ENCODE data around the gene MAGI2. TPM values are rescaled to one million over a fixed set of nuclear protein-coding genes. Genes with fewer than 3 reads are reported as not detected.
"Not testable (repeated sequence)": the region's sequence is repeated elsewhere in the genome, so short reads cannot be mapped to it uniquely, and the experiment has no call there.

MAGI2 gene
- polyA plus RNA-seq, 5 donors = 5.3 to 7.8 (median 6.6) TPM

GRCh38 chr7:78649976-78650375 is 803.5 kb downstream of the MAGI2 start:
- DNase-seq = no peak

DNA sequence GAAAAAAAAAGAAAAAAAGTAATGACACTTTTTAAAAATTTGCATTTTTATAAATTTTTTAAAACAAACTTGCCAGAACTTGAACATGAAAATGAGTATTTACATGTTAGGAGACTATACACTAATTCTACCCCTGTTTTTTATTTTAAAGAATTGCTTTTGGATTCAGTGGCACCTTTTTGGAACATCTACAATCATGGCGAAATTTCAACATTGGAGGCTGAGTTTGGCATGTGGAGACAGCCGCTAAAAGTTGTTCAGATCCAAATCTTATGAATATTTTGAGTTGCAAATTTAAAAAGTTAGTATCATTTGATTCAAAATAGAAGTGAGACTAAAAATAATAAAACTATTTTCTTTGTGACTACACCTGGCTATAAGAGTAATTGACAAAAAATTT is 804.2 kb downstream of the MAGI2 start:
- DNase-seq = no peak

DNA sequence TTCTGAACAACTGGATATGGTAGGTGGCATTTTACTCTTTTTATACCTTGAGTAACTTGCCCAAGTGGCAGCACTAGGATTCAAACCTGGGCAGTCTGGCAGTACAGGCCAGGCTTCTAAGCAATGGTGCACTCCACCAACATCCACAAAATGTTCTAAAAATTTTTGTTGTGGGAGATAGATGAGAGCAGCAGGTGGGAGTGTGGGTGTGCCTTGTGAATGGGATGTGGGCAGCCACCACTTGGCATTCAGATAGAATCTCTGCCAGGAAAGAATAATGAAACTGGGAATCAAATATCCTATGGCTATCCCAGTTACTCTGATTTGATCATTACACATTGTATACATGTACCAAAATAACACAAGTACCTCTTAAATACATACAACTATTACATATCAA is 810.7 kb downstream of the MAGI2 start:
- DNase-seq = no peak

DNA sequence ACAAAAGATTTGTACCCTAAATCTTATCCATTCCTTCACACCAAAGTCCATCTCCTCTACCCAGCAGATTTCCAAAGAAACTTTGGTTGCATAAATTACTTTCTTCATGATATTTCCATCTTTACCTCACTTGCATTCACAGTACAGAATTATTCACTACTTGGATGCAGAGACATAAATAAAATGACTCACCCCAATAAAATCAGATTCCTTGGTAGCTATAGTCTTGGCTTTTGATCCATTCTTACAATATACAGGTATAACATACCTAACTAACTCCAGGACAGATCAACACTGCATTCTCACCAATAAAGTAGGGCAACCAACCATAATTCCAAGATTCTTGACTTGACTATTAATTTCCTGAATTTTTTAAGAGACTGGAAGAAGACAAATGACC is 815.1 kb downstream of the MAGI2 start:
- no peak for DNase-seq

DNA sequence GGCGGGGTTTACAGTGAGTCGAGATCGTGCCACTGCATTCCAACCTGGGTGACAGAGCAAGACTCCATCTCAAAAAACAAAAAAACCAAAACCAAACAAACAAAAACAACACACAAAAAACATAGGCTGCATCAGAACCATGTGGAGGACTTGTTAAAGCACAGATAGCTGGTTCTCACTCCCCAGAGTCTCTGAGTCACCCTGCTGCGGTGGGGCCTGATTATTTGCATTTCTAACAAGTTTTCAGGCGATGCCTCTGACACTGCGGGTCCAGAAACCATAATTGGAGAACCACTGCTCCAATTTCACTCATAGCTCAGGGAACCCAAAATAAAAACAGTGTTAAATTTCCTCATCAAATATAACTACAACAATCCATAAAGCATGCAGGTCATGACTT is 816.7 kb downstream of the MAGI2 start:
- no peak for DNase-seq

GRCh38 chr7:78635026-78635793 is 818.3 kb downstream of the MAGI2 start:
- no peak for DNase-seq

GRCh38 chr7:78634093-78634492 is 819.4 kb downstream of the MAGI2 start:
- DNase-seq = no peak

DNA sequence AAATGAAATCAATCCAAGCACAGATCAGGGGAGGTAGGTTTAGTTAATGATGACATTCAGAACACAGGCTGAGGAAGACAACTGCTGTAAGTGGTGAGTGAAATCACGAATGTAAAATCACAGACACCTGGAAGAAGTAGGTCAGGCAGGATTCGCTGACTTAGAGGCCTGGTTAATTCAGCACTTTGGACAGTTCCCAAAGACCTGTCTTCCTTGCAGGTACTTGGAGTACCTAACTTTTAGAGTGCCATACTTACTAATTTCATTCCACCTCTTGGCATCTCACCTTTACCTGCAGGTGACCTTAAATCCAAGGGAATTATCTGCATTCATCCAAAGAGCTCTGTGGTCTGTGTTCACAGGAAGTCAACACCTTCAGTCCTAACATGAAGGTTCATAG is 832.5 kb downstream of the MAGI2 start:
- peak in 1 of 2 donors; percentile 3 for DNase-seq

DNA sequence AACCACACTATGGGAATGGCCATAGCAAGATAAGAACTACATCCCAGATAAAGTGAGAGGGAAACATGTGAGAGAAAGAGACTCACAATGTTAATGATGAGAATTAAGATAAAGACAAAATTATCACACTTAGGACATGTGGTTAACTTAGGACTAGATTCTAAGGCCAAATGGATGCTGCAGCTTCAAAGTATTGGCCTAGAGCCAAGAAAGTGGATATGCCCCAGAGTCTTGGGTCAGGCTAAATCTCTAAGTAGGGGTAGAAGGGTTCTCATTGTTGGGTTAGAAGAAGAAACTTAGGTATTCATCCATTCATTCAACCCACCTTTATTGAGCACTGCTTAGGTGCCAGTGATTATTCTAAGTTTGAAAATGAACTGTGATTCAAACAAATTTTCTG is 836.9 kb downstream of the MAGI2 start:
- DNase-seq = no peak

GRCh38 chr7:78609281-78609680 is 844.2 kb downstream of the MAGI2 start:
- no peak for DNase-seq

- DNase-seq = no peak
Measured at GRCh38 chr7:78607099-78607498, 846.4 kb downstream of the MAGI2 start.

DNA sequence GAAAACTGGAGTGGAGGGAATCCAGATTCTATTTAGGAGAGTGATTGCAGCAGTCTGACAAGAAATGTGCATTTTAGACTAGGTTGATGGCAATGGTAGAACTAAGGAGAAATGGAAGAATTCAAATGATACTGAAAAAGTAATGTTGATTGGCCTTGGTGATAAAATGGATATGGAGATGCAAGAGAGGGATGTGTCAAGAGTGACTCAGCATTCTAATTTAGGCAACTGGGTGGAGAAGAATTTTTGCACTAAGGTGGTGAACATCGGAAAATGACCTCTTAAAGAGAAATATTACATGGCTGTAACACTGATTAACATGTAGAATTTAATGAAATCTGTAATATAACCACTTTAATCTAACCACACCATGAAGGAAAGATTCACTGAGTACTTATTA is 848.3 kb downstream of the MAGI2 start:
- no peak for DNase-seq

GRCh38 chr7:78601728-78602127 is 851.7 kb downstream of the MAGI2 start:
- no peak for DNase-seq

DNA sequence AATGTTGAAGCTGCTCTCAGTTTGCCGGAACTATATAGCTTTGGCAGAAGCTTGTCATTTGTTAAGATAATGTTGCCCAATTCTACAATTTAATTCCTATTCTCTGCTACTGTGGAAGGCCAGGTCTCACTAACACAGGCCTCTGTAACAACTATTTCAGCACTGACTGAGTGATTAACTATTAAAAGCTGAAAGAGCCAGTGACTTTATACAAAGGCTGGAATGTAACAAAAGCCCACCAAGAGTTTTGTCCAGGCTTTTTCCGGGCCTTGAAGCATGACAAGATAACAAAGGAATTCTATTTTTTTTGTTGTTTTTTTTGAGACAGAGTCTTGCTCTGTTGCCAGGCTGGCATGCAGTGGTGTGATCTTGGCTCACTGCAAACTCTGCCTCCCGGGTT is 859.3 kb downstream of the MAGI2 start:
- DNase-seq = no peak

- DNase-seq = no peak
Measured at GRCh38 chr7:78588393-78588792, 865.1 kb downstream of the MAGI2 start.

DNA sequence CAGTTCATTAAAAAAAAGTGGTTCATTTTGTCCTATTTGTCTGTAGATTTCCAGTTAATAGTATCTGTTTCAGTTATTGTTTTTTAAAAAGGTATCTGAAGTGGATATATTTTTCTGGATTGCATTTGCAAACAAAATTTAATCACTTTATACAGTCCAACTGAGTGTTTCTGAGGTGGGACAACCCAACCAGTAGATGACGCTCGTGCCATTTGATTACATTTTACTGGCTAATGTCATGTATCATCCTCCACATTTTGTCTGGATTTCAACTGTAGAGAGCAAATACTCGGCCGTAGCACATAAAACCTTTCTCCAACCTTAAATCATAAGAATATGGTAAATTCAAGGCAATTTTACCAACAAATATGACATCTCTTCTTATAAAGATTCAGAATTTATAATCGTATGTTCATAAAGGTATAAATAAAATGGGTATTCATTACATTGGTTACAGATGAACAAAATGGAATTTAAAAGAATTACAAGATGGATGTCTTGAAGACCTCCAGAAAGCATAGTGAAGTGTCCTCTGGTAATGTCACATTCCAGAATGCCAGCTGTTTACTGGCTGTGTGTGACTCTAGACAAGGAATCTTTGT is 865.9 kb downstream of the MAGI2 start:
- DNase-seq = no peak

DNA sequence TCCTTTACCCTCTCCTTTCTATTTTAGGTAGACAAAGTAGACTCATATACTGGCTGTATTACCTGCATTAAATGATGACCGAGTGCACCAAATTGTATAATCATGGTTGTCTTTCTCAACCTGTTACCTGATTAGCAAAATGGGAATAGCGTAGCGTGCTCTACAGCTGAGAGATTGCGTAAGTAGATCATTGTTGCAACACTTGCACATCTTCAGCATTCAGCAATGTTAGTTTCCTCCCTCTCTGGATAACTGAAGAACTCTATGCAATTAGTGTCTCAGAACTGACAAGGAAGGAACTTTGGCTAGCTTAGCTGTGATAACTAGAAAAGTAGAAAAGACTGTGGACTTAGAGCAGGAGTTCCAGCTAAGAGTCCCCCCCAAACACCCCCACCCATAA is 867.5 kb downstream of the MAGI2 start:
- no peak for DNase-seq

- no peak for DNase-seq
Measured at GRCh38 chr7:78578686-78579085, 874.8 kb downstream of the MAGI2 start.

DNA sequence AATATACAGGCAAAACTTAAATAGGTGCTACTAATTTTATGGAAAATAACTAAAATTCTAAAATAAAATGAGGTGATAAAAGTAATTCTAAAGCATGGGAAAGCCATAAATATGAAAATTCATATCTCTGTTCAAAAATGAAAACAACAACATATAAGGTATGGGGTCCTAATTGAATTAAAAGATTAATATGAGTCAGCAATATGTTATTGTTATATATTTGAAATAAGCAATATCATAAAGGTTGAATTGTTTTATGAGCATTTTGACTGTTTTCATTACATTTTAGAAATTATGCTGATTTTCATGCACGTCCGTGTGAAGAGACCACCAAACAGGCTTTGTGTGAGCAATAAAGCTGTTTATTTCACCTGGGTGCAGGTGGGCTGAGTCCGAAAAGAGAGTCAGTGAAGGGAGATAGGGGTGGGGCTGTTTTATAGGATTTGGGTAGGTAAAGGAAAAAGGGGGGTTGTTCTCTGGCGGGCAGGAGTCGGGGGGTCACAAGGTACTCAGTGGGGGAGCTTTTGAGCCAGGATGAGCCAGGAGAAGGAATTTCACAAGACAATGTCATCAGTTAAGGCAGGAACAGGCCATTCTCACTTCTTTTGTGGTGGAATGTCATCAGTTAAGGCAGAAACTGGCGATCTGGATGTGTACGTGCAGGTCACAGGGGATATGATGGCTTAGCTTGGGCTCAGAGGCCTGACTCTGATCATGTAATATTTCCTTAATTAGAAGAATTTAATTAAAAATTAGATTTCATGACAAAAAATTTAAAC is 876.1 kb downstream of the MAGI2 start:
- DNase-seq = not testable (repeated sequence)

DNA sequence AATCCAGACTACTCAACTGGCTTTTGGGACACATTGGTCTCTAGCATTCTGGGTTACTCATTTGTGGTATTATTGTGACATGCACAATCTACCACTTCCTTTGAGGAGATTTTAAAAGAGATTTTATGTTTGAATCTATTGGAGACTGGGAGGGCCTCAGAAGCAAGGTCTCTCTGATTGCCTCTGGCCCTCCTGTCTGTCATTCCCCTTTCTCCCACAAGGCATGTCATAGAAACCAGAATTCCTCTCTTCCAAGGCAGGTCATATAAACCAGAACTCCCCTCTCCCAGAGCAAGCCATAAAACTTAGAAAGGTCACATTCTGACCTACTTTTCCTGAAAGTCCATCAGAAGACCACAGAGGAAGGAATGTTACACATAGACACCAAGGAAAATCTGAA is 877.2 kb downstream of the MAGI2 start:
- no peak for DNase-seq

GRCh38 chr7:78571292-78571691 is 882.2 kb downstream of the MAGI2 start:
- DNase-seq = no peak

GRCh38 chr7:78568690-78569089 is 884.8 kb downstream of the MAGI2 start:
- no peak for DNase-seq

- peak; percentile 27 to 43 for DNase-seq
Measured at GRCh38 chr7:78567836-78568235, 885.6 kb downstream of the MAGI2 start.
